T follicular helper cell (primary cell): Measurements from ENCODE around the gene CGNL1.

Source experiments
- DNase-seq: peaks from one replicate; pipeline ENCODE4 v3.0.0-alpha.2; 2020; ENCODE audit warnings: low read depth

CGNL1 gene

GRCh38 chr15:57387564-57388076 lies 11.3 kb downstream of the CGNL1 start:
- DNase-seq = no peak

GRCh38 chr15:57388464-57388863 lies 12.2 kb downstream of the CGNL1 start:
- DNase-seq = no peak

GRCh38 chr15:57389991-57390390 lies 13.7 kb downstream of the CGNL1 start:
- DNase-seq = no peak

GRCh38 chr15:57390583-57390982 lies 14.3 kb downstream of the CGNL1 start:
- no peak for DNase-seq

GRCh38 chr15:57391537-57391936 lies 15.2 kb downstream of the CGNL1 start:
- no peak for DNase-seq

GRCh38 chr15:57393061-57393460 lies 16.8 kb downstream of the CGNL1 start:
- DNase-seq = no peak

- no peak for DNase-seq
Observed at GRCh38 chr15:57395292-57395691, 19.0 kb downstream of the CGNL1 start.

GRCh38 chr15:57398336-57398735 lies 22.0 kb downstream of the CGNL1 start:
- no peak for DNase-seq

GRCh38 chr15:57401546-57401945 lies 25.2 kb downstream of the CGNL1 start:
- DNase-seq = no peak

- DNase-seq = no peak
Observed at GRCh38 chr15:57403017-57403416, 26.7 kb downstream of the CGNL1 start.

GRCh38 chr15:57403566-57404325 lies 27.4 kb downstream of the CGNL1 start:
- DNase-seq = no peak

GRCh38 chr15:57405133-57405532 lies 28.8 kb downstream of the CGNL1 start:
- DNase-seq = no peak

- no peak for DNase-seq
Observed at GRCh38 chr15:57406062-57406772, 29.9 kb downstream of the CGNL1 start.

GRCh38 chr15:57410373-57410772 lies 34.1 kb downstream of the CGNL1 start:
- no peak for DNase-seq

- DNase-seq = no peak
Observed at GRCh38 chr15:57411945-57412768, 35.9 kb downstream of the CGNL1 start.

GRCh38 chr15:57415602-57416001 lies 39.3 kb downstream of the CGNL1 start:
- no peak for DNase-seq

GRCh38 chr15:57418635-57419034 lies 42.3 kb downstream of the CGNL1 start:
- no peak for DNase-seq

GRCh38 chr15:57419335-57419734 lies 43.0 kb downstream of the CGNL1 start:
- no peak for DNase-seq

- no peak for DNase-seq
Observed at GRCh38 chr15:57421110-57421509, 44.8 kb downstream of the CGNL1 start.

- no peak for DNase-seq
Observed at GRCh38 chr15:57421551-57421950, 45.2 kb downstream of the CGNL1 start.

- DNase-seq = no peak
Observed at GRCh38 chr15:57422113-57422754, 45.9 kb downstream of the CGNL1 start.

- no peak for DNase-seq
Observed at GRCh38 chr15:57423599-57424140, 47.4 kb downstream of the CGNL1 start.
